Ovary (tissue), 3 donors: ENCODE data around the gene PLEK2.

Source experiments
- POLR2A ChIP-seq: fragments of 450-650 bp; IDR thresholded peaks from one replicate; pipeline ENCODE4 v1.6.1; 2017; ENCODE audit warnings: antibody characterized with exemption, mild to moderate bottlenecking, moderate library complexity
- TF ChIP-seq, protein P1 (sequence below), 3 donors: fragments of 450-650 bp in 2 of 3; fragments of 200-600 bp in 1 of 3; IDR thresholded peaks; one replicate each; pipeline versions ENCODE4 v1.5.1 to v1.8.0; 2016 to 2022; ENCODE audit warnings: antibody characterized with exemption in 3 of 3, mild to moderate bottlenecking in 1 of 3
- donor health status: DM: no; HTN: no; CAD: no.

DNA sequence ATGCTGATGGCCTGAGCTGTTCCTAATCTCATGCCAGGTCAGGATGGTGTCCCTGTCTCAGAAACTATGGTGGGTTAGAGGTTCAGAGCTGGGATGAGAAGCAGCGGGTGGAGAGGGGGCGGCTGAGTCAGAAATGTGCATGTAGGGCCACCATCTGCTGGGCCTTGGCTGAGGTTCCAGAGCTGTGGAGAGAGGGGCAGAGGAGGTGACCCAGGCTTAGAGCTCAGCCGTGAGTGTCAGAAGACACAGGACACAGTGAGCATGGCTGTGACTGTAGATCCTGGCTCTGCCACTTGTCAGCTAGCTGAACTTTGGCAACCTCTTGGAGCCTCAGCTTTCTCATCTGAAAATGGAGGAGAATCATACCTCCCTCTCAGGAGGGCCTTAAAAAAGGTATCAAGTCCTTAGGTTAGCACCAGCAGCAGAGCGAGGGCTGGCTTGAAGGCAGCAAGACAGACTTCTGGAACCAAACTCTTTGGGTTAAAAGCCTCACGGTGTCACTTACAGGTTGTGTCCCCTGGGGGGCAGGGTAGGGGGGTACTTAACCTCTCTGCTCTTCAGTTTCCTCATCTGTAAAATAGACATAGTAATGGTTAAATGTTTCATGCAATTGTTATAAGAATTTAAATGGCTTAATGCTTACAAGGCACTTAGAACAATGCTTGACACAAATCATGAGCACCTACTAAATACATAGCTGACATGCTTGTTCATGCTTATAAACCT is 41.8 kb upstream of the PLEK2 start:
- no peak for TF ChIP-seq POLR2A
- TF ChIP-seq, protein P1, sequence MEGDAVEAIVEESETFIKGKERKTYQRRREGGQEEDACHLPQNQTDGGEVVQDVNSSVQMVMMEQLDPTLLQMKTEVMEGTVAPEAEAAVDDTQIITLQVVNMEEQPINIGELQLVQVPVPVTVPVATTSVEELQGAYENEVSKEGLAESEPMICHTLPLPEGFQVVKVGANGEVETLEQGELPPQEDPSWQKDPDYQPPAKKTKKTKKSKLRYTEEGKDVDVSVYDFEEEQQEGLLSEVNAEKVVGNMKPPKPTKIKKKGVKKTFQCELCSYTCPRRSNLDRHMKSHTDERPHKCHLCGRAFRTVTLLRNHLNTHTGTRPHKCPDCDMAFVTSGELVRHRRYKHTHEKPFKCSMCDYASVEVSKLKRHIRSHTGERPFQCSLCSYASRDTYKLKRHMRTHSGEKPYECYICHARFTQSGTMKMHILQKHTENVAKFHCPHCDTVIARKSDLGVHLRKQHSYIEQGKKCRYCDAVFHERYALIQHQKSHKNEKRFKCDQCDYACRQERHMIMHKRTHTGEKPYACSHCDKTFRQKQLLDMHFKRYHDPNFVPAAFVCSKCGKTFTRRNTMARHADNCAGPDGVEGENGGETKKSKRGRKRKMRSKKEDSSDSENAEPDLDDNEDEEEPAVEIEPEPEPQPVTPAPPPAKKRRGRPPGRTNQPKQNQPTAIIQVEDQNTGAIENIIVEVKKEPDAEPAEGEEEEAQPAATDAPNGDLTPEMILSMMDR (IDR thresholded peaks at IDR 0.05) = no peak
